HEK293 (cell line): ENCODE data around the gene CFAP46.

ENCODE experiments used
- CTCF ChIA-PET: fragments of 350-600 bp; formaldehyde crosslinking; extraction: SDS; loops from one replicate; lab custom pipeline; 2021; ENCODE audit warnings: antibody characterized with exemption; lab: Yijun Ruan, JAX
- POLR2A ChIA-PET: fragments of 300-600 bp; formaldehyde crosslinking; extraction: SDS; loops from one replicate; lab custom pipeline; 2020; ENCODE audit warnings: antibody characterized with exemption, inconsistent platforms; lab: Yijun Ruan, JAX
- H3K27ac ChIP-seq: fragments of 200-500 bp; sonication (Bioruptor generic); 2 replicates; pipeline ENCODE4 v1.5.1; 2014; ENCODE audit warnings: low read depth, low read length, control low read depth, inconsistent platforms; ENCODE audit errors: extremely low read depth
- H3K36me3 ChIP-seq, 2 experiments: fragments of 200-500 bp in 1 of 2; sonication (Bioruptor generic) in 1 of 2; 1 replicate in 1 of 2; 2 replicates in 1 of 2; pipeline ENCODE4 v1.5.1; 2014 to 2017; ENCODE audit warnings: inconsistent platforms in 2 of 2, low read length in 2 of 2; ENCODE audit not compliant: control insufficient read depth in 2 of 2, insufficient read depth in 1 of 2
- H3K4me1 ChIP-seq: fragments of 200-500 bp; sonication (Bioruptor generic); 2 replicates; pipeline ENCODE4 v1.5.1; 2014; ENCODE audit warnings: mild to moderate bottlenecking, low read length, inconsistent platforms; ENCODE audit not compliant: control insufficient read depth, insufficient read depth
- H3K4me3 ChIP-seq: 2 replicates; pipeline ENCODE4 v1.5.1; 2011; ENCODE audit warnings: low read depth, mild to moderate bottlenecking, control low read depth, low read length, moderate library complexity
- H3K9me3 ChIP-seq: fragments of 200-500 bp; sonication (Bioruptor generic); 2 replicates; pipeline ENCODE4 v1.5.1; 2014; ENCODE audit warnings: low read depth, low read length, inconsistent platforms; ENCODE audit not compliant: control insufficient read depth, insufficient read depth
- OVOL3 ChIP-seq: fragments of 450-650 bp; formaldehyde crosslinking; IDR thresholded peaks from 2 replicates; pipeline ENCODE4 v1.5.1; 2016; ENCODE audit warnings: missing biosample characterization, missing genetic modification characterization
- SP3 ChIP-seq: fragments of 450-650 bp; formaldehyde crosslinking; IDR thresholded peaks from 2 replicates; pipeline ENCODE4 v1.5.1; 2016; ENCODE audit warnings: missing biosample characterization, missing genetic modification characterization
- ZBTB26 ChIP-seq: fragments of 450-650 bp; formaldehyde crosslinking; optimal IDR thresholded peaks from 2 replicates; pipeline ENCODE3; 2016; ENCODE audit warnings: missing biosample characterization, mild to moderate bottlenecking, missing genetic modification characterization
- ZBTB8A ChIP-seq: fragments of 450-650 bp; formaldehyde crosslinking; IDR thresholded peaks from 2 replicates; pipeline ENCODE4 v1.5.1; 2016; ENCODE audit warnings: missing biosample characterization, missing genetic modification characterization
- ZFHX2 ChIP-seq: fragments of 450-650 bp; formaldehyde crosslinking; conservative IDR thresholded peaks from 2 replicates; pipeline ENCODE4 v1.5.1; 2016; ENCODE audit warnings: missing biosample characterization, missing genetic modification characterization
- ZNF10 ChIP-seq: fragments of 450-650 bp; formaldehyde crosslinking; IDR thresholded peaks from 2 replicates; pipeline ENCODE4 v1.5.1; 2017; ENCODE audit warnings: missing biosample characterization, missing genetic modification characterization
- ZNF175 ChIP-seq: fragments of 450-650 bp; formaldehyde crosslinking; IDR thresholded peaks from 2 replicates; pipeline ENCODE4 v1.5.1; 2016; ENCODE audit warnings: missing biosample characterization, missing genetic modification characterization
- ZNF211 ChIP-seq: fragments of 450-650 bp; formaldehyde crosslinking; IDR thresholded peaks from 2 replicates; pipeline ENCODE4 v1.5.1; 2016; ENCODE audit warnings: low read depth, missing biosample characterization, missing genetic modification characterization
- ZNF214 ChIP-seq: fragments of 450-650 bp; formaldehyde crosslinking; IDR thresholded peaks from 2 replicates; pipeline ENCODE4 v1.5.1; 2017; ENCODE audit warnings: missing biosample characterization, mild to moderate bottlenecking, missing genetic modification characterization, borderline replicate concordance
- ZNF266 ChIP-seq: fragments of 450-650 bp; formaldehyde crosslinking; IDR thresholded peaks from 2 replicates; pipeline ENCODE4 v1.5.1; 2016; ENCODE audit warnings: missing biosample characterization, missing genetic modification characterization, low read depth
- ZNF354C ChIP-seq: fragments of 450-650 bp; formaldehyde crosslinking; IDR thresholded peaks from 2 replicates; pipeline ENCODE4 v1.5.1; 2016; ENCODE audit warnings: missing biosample characterization, missing genetic modification characterization, low read depth, borderline replicate concordance
- ZNF391 ChIP-seq: fragments of 450-650 bp; formaldehyde crosslinking; IDR thresholded peaks from 2 replicates; pipeline ENCODE4 v1.5.1; 2016; ENCODE audit warnings: low read depth, missing biosample characterization, missing genetic modification characterization, borderline replicate concordance
- ZNF394 ChIP-seq: fragments of 450-650 bp; formaldehyde crosslinking; IDR thresholded peaks from 2 replicates; pipeline ENCODE4 v1.5.1; 2016; ENCODE audit warnings: missing biosample characterization, missing genetic modification characterization, mild to moderate bottlenecking, moderate library complexity, borderline replicate concordance
- ZNF404 ChIP-seq: fragments of 450-650 bp; formaldehyde crosslinking; IDR thresholded peaks from 2 replicates; pipeline ENCODE4 v1.5.1; 2017; ENCODE audit warnings: missing biosample characterization, missing genetic modification characterization
- ZNF433 ChIP-seq: fragments of 450-650 bp; formaldehyde crosslinking; IDR thresholded peaks from 2 replicates; pipeline ENCODE4 v1.5.1; 2016; ENCODE audit warnings: missing biosample characterization, missing genetic modification characterization, low read depth
- ZNF501 ChIP-seq: fragments of 450-650 bp; formaldehyde crosslinking; IDR thresholded peaks from 2 replicates; pipeline ENCODE4 v1.5.1; 2016; ENCODE audit warnings: missing biosample characterization, missing genetic modification characterization
- ZNF548 ChIP-seq: fragments of 450-650 bp; formaldehyde crosslinking; IDR thresholded peaks from 2 replicates; pipeline ENCODE4 v1.5.1; 2016; ENCODE audit warnings: missing biosample characterization, missing genetic modification characterization
- ZNF580 ChIP-seq: fragments of 450-650 bp; formaldehyde crosslinking; IDR thresholded peaks from 2 replicates; pipeline ENCODE4 v1.5.1; 2016; ENCODE audit warnings: missing biosample characterization, missing genetic modification characterization
- ZNF692 ChIP-seq: fragments of 450-650 bp; formaldehyde crosslinking; IDR thresholded peaks from 2 replicates; pipeline ENCODE4 v1.5.1; 2016; ENCODE audit warnings: missing biosample characterization, missing genetic modification characterization
- ZNF76 ChIP-seq: fragments of 450-650 bp; formaldehyde crosslinking; IDR thresholded peaks from 2 replicates; pipeline ENCODE4; 2016; ENCODE audit warnings: low read depth, missing biosample characterization, missing genetic modification characterization, borderline replicate concordance
- ZSCAN4 ChIP-seq: fragments of 450-650 bp; formaldehyde crosslinking; IDR thresholded peaks from 2 replicates; pipeline ENCODE4 v1.5.1; 2017; ENCODE audit warnings: missing biosample characterization, missing genetic modification characterization

Gene CFAP46

GRCh38 chr10:132828681-132829080 lies 113.7 kb downstream of the CFAP46 start:
- no peaks in the 10 kb centered on the region for H3K4me1 ChIP-seq
- H3K9me3 ChIP-seq: no peaks in the 10 kb centered on the region; the same call in 1 of the 2 replicates
- ChIA-PET CTCF (interaction anchor here (0.7 kb wide), 1 partner anchor 443 kb away, joined by 3 read pairs; no protein-coding TSS in a partner anchor), POLR2A (interaction anchor here (0.7 kb wide), 1 partner anchor 74 kb away, joined by 3 read pairs; no protein-coding TSS in a partner anchor)
- no peak overlapping the region for H3K4me3 ChIP-seq
- no peak overlapping the region for H3K27ac ChIP-seq
- TF ChIP-seq SP3 (tag by site-specific recombination): no peak
- TF ChIP-seq ZNF266: no peak
- TF ChIP-seq ZSCAN4 (tag by site-specific recombination): no peak
- no peak for TF ChIP-seq ZNF548 (tag by site-specific recombination)
- TF ChIP-seq ZNF354C (tag by site-specific recombination): no peak
- TF ChIP-seq ZFHX2 (tag by site-specific recombination): no peak
- no peak for TF ChIP-seq ZBTB26
- TF ChIP-seq, all 188 proteins: peak for 0
- H3K36me3 ChIP-seq: no peaks in the 10 kb centered on the region

- no peak overlapping the region for H3K27ac ChIP-seq
- H3K4me3 ChIP-seq: no peak overlapping the region
- H3K4me1 ChIP-seq: no peaks in the 10 kb centered on the region
- no peaks in the 10 kb centered on the region for H3K36me3 ChIP-seq
- TF ChIP-seq ZNF211 (tag by site-specific recombination) (no peak), ZNF175 (tag by site-specific recombination) (no peak), ZNF580 (tag by site-specific recombination) (no peak), ZNF391 (tag by site-specific recombination) (no peak), ZBTB8A (tag by site-specific recombination) (no peak), OVOL3 (tag by site-specific recombination) (no peak), ZNF10 (tag by site-specific recombination) (no peak), ZNF76 (tag by site-specific recombination) (no peak), ZNF404 (tag by site-specific recombination) (no peak), ZNF501 (no peak), ZNF433 (tag by site-specific recombination) (no peak), ZNF692 (no peak), ZNF214 (tag by site-specific recombination) (no peak), ZNF394 (tag by site-specific recombination) (no peak)
- TF ChIP-seq, all 188 proteins: peak for 0
- H3K9me3 ChIP-seq: no peaks in the 10 kb centered on the region; the same call in 1 of the 2 replicates
- CTCF ChIA-PET: no interaction called here
- POLR2A ChIA-PET: no interaction called here
These were observed 114.4 kb downstream of the CFAP46 start for GRCh38 chr10:132827861-132828539.
